NOMO-1 treated with dmso at 0.1 percent for 144 hours (cell line): ENCODE results near the gene JUP.
"Not testable (repeated sequence)": the region's sequence is repeated elsewhere in the genome, so short reads cannot be mapped to it uniquely, and the experiment has no call there.

Experiments
- DNase-seq: peaks from one replicate; lab custom pipeline; 2025; ENCODE audit not compliant: unreplicated experiment; lab: John Stamatoyannopoulos, UW

JUP gene

DNA sequence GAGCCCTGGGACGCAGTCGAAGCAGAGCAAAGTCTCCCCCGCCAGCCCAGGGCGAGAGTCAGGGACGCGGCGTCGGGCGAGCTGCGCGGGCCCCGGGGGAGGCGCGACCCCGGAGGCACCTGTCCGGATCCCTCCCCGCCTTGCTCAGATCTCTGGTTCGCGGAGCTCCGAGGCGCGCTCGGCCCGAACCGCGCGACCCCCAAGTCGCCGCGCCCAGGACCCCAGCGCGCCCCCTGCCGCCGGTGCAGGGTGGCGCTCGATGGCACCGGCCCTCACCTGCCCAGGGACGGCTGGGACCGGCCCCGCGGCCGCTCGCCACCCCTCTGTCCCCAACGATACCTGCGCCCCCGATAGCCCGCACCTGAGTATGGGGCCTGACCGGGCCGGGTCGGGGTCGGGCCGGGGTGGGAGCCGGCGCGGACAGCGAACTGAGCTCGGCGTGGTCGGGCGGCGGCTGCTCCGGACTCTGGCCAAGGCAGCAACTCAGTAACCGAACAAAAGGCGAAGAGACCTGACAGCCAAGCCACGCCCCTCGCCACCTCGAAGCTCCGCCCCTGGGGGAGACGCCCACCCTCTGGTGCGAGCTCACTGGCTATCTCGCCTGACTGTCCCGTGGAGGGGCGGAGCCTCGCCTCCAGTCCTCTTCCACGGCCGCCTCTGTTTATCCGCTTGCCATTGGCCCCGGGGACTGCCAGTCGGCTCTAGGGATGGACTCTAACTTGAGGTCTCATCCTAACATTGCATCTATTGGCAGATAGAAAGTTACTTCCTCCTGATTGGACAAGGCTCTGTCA, at the start of gene JUP:
Gene JUP, minus strand, starts transcription at position 485 of the 794 bp plus-strand sequence. CDS start 14,857 bp downstream, outside the sequence.
- peak; percentile 95 for DNase-seq

DNA sequence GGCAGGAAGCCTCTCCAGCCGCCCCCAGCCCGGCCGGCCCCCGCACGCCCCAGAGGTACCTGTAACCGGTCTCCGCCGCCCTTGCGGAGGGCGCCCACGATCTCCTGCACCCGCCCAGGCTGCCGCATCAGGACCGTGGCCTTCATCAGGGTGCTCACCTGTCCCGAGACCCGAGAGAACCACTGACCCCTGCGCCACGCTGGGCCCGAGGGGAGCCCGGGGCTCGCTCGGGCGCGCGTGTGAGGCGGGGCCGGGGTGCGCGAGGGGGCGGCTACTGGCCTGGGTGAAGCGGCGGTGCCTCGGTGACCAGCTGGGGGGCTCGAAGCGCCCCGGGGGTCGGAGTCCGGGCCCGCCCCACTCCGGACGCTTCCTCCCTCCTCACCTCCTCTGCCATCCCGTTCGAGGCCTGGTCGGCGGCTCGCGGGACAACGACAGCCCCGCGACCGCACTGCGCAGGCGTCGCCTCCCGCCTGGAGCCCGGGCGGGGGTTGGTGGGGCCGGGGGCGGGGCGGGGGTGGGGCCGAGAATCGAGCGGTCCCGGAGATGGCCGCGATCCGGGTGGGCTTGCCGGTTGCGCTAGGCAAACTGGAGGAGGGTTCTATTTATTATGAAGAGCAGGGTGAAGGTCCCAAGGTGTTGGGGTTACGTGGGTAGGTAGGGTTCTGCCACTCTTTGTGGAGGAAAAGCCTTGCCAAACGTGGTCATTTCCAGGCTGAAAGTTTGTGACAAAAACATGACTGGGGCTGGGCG, 49.5 kb upstream of the JUP start, which contains the start of gene NT5C3B:
Gene NT5C3B, minus strand, starts transcription at position 433 of the 750 bp plus-strand sequence. Its CDS starts 39 bp downstream, at position 394.
- no peak for DNase-seq

DNA sequence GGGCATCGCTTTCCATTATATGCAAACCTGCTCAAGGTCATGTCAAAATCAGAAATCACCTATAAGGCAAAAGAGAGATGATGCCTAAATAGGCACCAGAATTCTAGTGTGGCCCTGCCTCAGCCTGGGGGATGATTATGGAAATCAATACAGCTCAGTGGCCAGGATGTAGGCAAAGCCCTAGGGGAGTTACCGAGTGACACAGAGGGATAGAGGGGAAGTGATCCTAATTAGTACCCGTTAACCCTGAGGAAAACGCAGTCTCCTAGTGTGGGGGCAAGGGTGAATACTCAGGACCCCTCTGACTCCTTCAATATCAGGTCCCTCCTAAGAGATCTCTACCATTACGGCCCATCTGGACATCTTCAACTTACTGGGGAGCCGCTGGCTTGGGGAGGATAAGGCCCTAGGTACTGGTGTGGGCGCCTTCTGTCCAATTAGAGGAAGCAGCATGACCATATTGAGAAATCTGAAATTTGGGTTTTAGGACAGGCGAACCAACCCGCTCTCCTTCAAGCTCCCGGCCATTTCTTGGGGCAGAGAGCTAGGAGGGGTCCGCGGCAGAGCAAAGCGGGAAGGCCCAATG, 48.8 kb upstream of the JUP start:
- DNase-seq = no peak

DNA sequence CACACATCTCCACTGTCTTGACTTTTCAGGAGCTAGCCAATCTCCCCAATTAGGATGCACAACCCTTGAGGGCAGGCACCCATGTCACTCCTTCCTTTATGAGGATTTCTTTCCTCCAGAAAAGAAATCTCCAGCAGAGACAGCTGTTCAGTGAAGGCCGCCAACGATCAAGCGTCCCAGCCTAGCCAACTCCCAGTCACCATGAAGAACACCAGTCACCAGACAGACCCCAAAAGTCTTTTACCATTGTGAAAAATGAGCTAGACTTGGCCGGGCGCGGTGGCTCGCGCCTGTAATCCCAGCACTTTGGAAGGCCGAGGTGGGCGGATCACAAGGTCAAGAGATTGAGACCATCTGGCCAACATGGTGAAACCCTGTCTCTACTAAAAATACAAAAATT, 43.5 kb upstream of the JUP start:
- DNase-seq = not testable (repeated sequence)

DNA sequence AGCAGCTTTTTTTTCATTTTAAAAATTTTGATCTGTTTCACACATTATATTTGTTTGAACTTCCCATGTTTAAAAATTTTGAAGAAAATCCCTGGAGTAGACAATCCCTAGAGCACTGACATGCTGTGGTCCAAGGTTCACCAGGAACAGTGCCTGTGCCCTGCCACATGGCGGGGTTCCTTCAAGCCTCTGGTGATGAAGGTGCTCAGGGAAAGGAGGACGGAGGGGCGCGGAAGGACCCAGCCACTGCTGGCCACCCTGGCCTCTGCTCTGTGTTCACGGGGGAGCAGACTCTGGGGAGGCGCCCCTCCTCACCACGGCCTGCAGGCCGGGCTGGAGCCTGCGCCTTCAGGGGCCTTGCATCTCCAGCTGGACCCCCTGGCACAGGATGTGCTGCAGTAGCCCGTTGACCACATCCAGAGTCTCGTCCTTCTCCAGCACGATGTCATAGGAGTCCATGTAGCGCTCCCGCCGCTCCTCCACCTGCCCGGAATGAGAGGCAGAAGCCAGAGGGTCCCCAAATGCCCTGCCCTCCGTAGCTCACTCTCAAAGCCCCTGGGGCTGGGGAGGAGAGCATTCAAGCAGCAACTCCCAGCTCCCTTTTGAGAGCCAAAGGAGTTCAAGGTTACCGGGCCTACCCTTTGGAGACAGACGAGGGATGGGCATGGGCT, 38.8 kb upstream of the JUP start:
- DNase-seq = no peak

DNA sequence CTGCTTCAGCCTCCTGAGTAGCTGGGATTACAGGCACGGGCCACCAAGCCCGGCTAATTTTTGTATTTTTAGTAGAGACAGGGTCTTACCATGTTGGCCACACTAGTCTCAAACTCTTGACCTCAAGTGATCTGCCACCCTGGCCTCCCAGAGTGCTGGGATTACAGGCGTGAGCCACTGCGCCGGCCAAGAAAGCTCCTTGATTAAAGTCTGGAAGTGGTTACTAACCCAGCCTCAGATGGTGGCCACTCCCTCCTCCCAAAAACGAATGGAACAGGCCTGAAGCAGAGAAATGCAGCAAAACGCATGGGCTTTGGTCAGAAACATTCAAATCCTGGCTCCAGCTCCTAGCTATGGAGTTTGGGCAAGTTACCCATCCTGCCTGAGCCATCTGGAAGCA, 37.6 kb upstream of the JUP start:
- DNase-seq = no peak

DNA sequence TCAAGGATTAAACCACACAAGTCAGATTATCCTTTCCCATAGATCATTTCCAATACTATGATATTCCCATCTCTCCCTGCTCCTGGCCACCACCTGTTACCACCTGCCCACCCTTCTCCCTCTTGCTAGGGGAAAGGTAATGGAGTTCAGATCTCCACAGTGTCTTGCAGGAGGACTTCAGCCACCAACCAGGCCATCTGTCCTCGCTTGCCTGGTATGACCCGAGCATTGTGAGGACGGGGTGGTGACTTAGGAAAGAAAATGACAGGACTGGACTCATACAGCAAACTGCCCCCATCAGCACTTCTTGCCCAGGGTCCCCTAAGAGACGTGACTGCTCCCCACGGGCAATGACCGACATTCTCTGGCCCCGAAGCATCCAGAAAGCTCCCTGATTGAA, 37.1 kb upstream of the JUP start:
- DNase-seq = no peak

DNA sequence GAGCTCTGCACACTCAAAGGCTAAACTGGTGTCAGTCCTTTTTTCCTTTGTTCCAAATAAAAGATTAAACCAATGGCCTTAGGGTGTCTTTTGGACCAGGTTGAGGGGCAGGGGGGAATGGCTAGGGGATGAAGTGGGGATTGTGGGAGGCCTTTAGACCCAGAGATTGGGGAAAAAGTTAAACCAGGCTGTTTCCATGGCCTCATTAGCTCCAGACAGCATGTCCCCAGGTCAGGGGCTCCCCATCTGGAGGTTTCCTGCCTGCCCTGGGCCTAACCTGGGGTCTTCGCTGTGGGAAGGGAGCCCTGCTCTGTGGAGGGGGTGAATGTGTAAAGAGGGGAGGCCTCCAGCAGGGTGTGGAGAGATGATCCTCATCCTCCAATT, 36.6 kb upstream of the JUP start:
- DNase-seq = no peak

DNA sequence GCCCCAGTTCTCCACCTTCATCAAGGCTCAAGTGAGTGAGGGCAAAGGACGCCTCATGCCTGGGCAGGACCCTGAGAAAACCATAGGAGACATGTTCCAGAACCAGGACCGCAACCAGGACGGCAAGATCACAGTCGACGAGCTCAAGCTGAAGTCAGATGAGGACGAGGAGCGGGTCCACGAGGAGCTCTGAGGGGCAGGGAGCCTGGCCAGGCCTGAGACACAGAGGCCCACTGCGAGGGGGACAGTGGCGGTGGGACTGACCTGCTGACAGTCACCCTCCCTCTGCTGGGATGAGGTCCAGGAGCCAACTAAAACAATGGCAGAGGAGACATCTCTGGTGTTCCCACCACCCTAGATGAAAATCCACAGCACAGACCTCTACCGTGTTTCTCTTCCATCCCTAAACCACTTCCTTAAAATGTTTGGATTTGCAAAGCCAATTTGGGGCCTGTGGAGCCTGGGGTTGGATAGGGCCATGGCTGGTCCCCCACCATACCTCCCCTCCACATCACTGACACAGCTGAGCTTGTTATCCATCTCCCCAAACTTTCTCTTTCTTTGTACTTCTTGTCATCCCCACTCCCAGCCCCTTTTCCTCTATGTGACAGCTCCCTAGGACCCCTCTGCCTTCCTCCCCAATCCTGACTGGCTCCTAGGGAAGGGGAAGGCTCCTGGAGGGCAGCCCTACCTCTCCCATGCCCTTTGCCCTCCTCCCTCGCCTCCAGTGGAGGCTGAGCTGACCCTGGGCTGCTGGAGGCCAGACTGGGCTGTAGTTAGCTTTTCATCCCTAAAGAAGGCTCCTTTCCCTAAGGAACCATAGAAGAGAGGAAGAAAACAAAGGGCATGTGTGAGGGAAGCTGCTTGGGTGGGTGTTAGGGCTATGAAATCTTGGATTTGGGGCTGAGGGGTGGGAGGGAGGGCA, 36.0 kb upstream of the JUP start:
- DNase-seq = no peak

DNA sequence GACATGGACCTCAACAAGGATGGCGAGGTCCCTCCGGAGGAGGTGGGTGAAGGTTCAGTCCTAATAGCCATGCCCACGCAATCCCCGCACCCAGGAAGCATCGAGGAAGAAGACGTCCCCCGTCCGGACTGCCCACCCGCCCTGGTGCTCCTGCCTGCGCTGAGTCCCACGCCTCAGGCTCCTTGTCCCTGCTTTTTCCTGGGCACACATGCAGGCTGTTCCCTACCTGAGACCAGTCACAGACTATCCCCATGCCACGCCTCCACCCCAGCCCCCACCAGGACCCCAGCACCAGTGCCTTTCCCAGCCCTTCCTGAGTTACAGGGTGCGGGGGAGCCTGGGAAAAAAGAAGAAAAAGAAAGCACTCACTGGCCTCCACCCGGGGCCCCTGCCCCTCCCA, 35.3 kb upstream of the JUP start:
- DNase-seq = no peak

DNA sequence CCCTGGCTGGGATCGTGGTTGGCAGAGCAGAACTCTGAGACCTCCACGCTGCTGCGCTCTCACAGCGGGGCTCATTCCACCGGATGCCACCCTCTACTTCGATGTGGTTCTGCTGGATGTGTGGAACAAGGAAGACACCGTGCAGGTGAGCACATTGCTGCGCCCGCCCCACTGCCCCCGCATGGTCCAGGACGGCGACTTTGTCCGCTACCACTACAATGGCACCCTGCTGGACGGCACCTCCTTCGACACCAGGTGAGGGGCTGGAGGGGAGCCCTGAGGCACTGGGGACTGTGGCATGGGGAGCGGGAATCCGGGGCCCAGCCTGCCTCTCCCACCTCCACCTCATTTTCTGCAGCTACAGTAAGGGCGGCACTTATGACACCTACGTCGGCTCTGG, 31.5 kb upstream of the JUP start:
- DNase-seq = no peak

DNA sequence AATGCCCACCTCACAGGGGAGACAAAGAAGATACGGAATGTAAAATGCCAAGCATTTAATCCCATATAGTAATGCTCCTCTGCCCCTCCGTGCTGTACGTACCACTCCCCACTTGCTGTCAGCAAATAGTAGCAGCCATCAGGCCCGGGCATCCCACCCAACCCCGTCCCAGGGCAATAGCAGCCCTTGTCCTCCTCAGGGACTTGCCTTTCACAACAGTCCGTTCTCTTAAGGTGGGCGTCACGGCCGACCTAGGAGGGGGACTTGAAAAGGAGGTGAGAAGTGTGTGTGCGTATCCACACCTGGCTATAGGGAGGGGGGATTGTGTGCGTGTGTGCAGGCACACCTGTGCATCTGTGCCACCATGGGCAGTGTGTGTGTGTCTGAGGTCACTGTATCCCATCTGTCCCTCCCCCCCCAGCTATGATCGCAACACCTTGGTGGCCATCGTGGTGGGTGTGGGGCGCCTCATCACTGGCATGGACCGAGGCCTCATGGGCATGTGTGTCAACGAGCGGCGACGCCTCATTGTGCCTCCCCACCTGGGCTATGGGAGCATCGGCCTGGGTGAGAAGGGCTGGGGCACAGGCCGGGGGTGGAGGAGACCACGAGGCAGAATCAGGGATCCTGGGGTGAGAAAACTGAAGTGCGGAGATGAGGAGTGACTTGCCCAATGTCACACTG, 30.3 kb upstream of the JUP start:
- DNase-seq = no peak

DNA sequence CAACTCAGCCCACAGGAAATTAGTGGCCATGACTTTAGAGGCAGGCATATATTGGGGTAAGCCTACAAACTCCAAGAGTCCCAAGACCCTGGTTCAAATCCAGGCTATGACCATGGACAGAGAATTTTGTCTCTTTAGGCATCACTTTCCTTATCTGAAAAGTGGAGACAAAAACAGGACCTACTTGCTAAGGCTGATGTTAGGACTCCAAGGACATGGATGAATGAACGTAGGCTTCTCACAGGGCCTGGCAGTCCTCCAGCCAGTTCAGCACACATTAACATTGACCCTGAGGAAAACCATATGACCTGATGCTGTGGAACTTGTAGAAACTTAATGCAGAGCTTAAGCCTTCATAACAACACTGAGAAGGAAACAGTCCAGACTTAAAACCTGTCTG, 27.7 kb upstream of the JUP start:
- DNase-seq = no peak

DNA sequence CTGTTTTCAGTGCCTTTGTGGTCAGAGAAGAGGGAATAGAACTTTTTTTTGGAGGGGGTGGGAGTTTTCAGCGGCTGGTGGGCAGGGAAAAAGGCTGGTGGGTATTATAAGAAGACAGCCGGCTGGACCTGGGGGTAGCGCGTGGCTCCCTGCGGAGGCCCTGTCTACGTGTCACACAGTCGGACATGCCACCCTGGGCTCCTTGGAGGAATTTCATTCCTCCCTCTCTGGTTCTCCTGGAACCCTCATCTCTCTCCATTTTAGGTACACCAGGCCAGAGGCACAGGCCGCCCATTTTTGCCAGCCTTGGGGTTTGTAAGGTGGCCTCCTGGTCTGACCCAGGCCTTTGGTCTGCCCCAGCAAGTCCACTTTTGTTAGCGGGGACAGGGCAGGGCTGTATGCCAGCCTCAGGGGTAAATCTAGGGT, 27.2 kb upstream of the JUP start:
- no peak for DNase-seq

DNA sequence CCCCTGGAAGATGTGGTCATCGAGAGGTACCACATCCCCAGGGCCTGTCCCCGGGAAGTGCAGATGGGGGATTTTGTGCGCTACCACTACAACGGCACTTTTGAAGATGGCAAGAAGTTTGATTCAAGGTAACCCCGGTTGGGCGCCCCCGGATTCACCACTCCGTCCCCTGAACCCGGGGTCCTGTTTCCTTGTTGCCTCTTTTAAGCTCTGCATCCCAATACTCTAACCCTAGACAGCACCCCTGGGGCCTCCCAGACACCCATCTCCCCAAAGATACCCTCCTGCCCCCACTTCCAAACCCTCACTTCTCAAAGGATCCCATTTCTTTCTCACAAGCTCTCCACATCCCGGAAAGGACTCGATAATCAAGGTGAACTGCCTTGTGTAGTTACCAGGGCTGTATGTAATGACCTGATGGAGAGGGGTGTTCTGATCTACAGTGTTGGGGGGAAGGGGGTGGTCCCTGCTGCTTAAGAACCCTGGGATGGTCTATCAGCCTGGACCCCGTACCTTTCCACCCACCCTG, 26.7 kb upstream of the JUP start:
- DNase-seq = no peak

DNA sequence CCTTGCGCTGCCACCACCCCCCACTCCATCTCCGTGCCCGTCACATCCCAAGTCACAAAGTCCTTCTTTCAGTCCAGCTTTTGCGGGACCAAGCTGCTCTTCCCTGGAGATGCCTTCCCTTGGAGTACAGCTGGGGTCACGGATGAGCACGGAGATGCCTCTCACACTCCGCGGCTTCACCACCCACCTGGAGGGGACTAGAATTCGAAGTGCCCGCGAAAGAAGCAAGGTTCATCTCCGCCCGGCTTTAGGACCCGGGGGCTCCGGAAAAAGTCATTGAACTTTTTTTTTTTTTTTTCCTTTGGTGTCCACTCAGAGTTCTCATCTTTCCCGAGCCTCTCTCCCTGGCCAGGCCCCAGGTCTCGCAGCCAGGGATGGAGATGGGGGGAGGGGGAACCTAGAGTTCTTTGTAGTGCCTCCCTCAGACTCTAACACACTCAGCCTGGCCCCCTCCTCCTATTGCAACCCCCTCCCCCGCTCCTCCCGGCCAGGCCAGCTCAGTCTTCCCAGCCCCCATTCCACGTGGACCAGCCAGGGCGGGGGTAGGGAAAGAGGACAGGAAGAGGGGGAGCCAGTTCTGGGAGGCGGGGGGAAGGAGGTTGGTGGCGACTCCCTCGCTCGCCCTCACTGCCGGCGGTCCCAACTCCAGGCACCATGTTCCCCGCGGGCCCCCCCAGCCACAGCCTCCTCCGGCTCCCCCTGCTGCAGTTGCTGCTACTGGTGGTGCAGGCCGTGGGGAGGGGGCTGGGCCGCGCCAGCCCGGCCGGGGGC, 26.1 kb upstream of the JUP start, which contains the start of gene FKBP10:
Gene FKBP10, plus strand, starts transcription at position 624 of the 771 bp plus-strand sequence. Its CDS starts 31 bp downstream, at position 655.
- no peak for DNase-seq

DNA sequence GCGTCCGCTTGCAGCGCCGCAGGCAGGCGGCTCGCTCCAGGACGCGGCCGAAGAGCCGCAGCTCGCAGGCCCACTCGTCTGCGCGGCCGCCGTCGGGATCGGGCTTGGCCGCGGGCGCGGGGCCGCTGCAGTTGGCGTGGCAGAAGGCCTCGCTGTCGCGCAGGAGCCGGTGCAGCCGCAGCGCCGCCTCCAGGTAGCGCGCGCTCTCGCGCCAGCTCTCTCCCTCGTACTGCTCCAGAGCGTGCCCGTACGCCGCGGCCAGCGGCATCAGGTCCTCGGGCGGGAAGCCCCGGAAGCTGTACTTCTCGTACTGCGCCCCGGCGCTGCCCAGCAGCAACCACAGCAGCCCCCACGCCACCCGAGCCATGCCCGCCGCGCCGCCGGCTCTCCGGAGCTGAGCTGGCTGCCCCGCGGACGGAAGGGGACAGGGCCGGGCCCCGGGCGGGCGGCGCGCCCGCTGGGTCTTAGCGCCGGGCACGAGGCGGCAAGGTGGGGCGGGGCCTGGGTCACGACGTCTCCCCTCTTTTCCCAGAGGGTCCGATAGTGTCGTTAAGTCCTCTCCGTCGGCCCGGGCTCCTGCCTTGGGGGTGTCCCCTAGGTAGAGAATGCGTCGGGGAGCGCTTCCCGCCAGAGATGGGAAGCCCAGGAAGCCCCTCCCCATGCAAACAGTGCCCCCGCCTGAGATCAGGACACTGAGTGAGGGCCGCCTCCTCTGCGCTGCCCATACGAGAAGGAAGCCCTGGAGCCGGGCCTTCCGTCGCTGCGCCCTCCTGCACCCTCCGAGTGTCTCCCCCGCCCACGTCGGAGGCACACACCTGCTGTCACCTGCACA, 25.3 kb upstream of the JUP start, which contains the start of gene P3H4:
Gene P3H4, minus strand, starts transcription at position 401 of the 832 bp plus-strand sequence. Its CDS starts 34 bp downstream, at position 367.
- peak; percentile 60 for DNase-seq
